H1 (cell line): ENCODE measurements around the gene SIX3.

Experiments
- CHD1 ChIP-seq: IDR thresholded peaks from 2 replicates; pipeline ENCODE4 v1.6.1; 2012; ENCODE audit warnings: low read depth, low read length, improper control_type of control experiment
- CTCF ChIP-seq, 3 experiments: IDR thresholded peaks; 1 replicate in 2 of 3; 2 replicates in 1 of 3; pipeline versions ENCODE4 v1.5.1 to v1.6.1; 2011; ENCODE audit warnings: low read length in 3 of 3, mild to moderate bottlenecking in 3 of 3, inconsistent platforms in 2 of 3, low read depth in 1 of 3, moderate library complexity in 1 of 3; ENCODE audit not compliant: insufficient read depth in 1 of 3; ENCODE audit errors: control extremely low read depth in 1 of 3
- EP300 ChIP-seq, 2 experiments: IDR thresholded peaks; 1 replicate in 1 of 2; 2 replicates in 1 of 2; pipeline ENCODE4 v1.6.1; 2011 to 2012; ENCODE audit warnings: low read depth in 2 of 2, low read length in 2 of 2, mild to moderate bottlenecking in 2 of 2, borderline replicate concordance in 1 of 2, inconsistent platforms in 1 of 2, moderate library complexity in 1 of 2
- EZH2 ChIP-seq: fragments of 200-600 bp; sonication (generic); IDR thresholded peaks from 2 replicates; pipeline ENCODE4 v1.7.1; 2012; ENCODE audit warnings: low read depth, mild to moderate bottlenecking, moderate library complexity, low read length, inconsistent platforms; ENCODE audit not compliant: severe bottlenecking
- MAFK ChIP-seq: IDR thresholded peaks from 2 replicates; pipeline ENCODE4 v1.6.1; 2012; ENCODE audit warnings: low read depth, mild to moderate bottlenecking, improper control_type of control experiment, low read length
- POLR2A ChIP-seq, 2 experiments: IDR thresholded peaks; 1 replicate in 1 of 2; 2 replicates in 1 of 2; pipeline ENCODE4 v1.6.1; 2011; ENCODE audit warnings: low read depth in 2 of 2, low read length in 2 of 2, mild to moderate bottlenecking in 2 of 2; ENCODE audit errors: control extremely low read depth in 1 of 2
- POLR2AphosphoS5 ChIP-seq: IDR thresholded peaks from 2 replicates; pipeline ENCODE4 v1.6.1; 2011; ENCODE audit warnings: low read depth, low read length
- TAF1 ChIP-seq: IDR thresholded peaks from 2 replicates; pipeline ENCODE4 v1.6.1; 2011; ENCODE audit warnings: mild to moderate bottlenecking, low read depth, low read length

- TF ChIP-seq POLR2A (IDR thresholded peaks at IDR 0.05; ENCODE audit: control extremely low read depth in 1 of 2, low read depth in 2 of 2, low read length in 2 of 2) (no peak), POLR2AphosphoS5 (no peak), CHD1 (no peak), MAFK (no peak), CTCF (IDR thresholded peaks at IDR 0.05; ENCODE audit: control extremely low read depth in 1 of 3, insufficient read depth in 1 of 3, low read depth in 1 of 3, low read length in 3 of 3) (no peak), TAF1 (no peak), EP300 (IDR thresholded peaks at IDR 0.05; ENCODE audit: borderline replicate concordance in 1 of 2, low read depth in 2 of 2, low read length in 2 of 2) (no peak), EZH2 (no peak)
Measured at GRCh38 chr2:44967056-44967455, 25.6 kb downstream of the SIX3 start.
